Transverse colon (tissue), 4 donors: ENCODE measurements around the gene MAFB. TPM values are rescaled to one million over a fixed set of nuclear protein-coding genes. Genes with fewer than 3 reads are reported as not detected.
"Not testable (repeated sequence)": the region's sequence is repeated elsewhere in the genome, so short reads cannot be mapped to it uniquely, and the experiment has no call there.

Source experiments
- DNase-seq: peaks from one replicate; pipeline ENCODE4 v3.0.0-alpha.2; 2019
- H3K27ac ChIP-seq, 4 donors: fragments of 200-600 bp; sonication (generic); 2 replicates each; pipeline ENCODE4 v1.5.1; 2016 to 2018; ENCODE audit warnings: inconsistent platforms in 4 of 4
- H3K27me3 ChIP-seq: fragments of 200-600 bp; sonication (generic); 2 replicates; pipeline ENCODE4 v1.5.1; 2017; ENCODE audit warnings: inconsistent platforms
- H3K36me3 ChIP-seq, 4 donors: fragments of 200-600 bp; sonication (generic); 2 replicates each; pipeline ENCODE4 v1.5.1; 2017 to 2019; ENCODE audit warnings: inconsistent platforms in 4 of 4
- H3K4me1 ChIP-seq, 4 donors: fragments of 200-600 bp; sonication (generic); 2 replicates each; pipeline ENCODE4 v1.5.1; 2017 to 2020; ENCODE audit warnings: inconsistent platforms in 4 of 4
- H3K4me3 ChIP-seq, 4 donors: fragments of 200-600 bp; sonication (generic); 1 replicate in 1 of 4; 2 replicates in 3 of 4; pipeline versions ENCODE4 v1.5.1 to v1.6.1; 2017 to 2019; ENCODE audit warnings: inconsistent platforms in 4 of 4
- H3K9me3 ChIP-seq, 2 donors: fragments of 200-600 bp; sonication (generic); 2 replicates each; pipeline ENCODE4 v1.5.1; 2017 to 2019; ENCODE audit warnings: inconsistent platforms in 2 of 2
- CTCF ChIP-seq, 5 experiments: fragments of 200-600 bp in 3 of 5; fragments of 450-650 bp in 2 of 5; sonication (generic) in 3 of 5; IDR thresholded peaks; 1 replicate in 2 of 5; 2 replicates in 3 of 5; pipeline ENCODE4 v1.5.1; 2016 to 2017; ENCODE audit warnings: antibody characterized with exemption in 5 of 5, inconsistent platforms in 3 of 5, mild to moderate bottlenecking in 2 of 5, moderate library complexity in 1 of 5
- EP300 ChIP-seq: sonication (generic); formaldehyde crosslinking; IDR thresholded peaks from one replicate; pipeline ENCODE4 v1.6.1; 2017; ENCODE audit warnings: antibody characterized with exemption, low read depth
- POLR2A ChIP-seq: fragments of 450-650 bp; IDR thresholded peaks from one replicate; pipeline ENCODE4 v1.6.1; 2016; ENCODE audit warnings: antibody characterized with exemption, mild to moderate bottlenecking, moderate library complexity
- POLR2AphosphoS5 ChIP-seq, 3 donors: sonication (generic); formaldehyde crosslinking; IDR thresholded peaks; one replicate each; pipeline ENCODE4 v1.6.1; 2016; ENCODE audit warnings: antibody characterized with exemption in 3 of 3
- WGBS, 2 donors: methylation state at CpG; one replicate each; pipeline ENCODE4 v1.1.5; 2018; ENCODE audit warnings: low coverage in 1 of 2; 5-methylcytosine and 5-hydroxymethylcytosine counted together
- in situ Hi-C, 4 donors: fragments of 200-750 bp; cut with MboI; loops; one replicate each; pipeline versions ENCODE4 v1.15.0 to v1.15.1; 2017; ENCODE audit warnings: low sequenced_read_pairs in 3 of 4, low pct_ligation_motif_present in 1 of 4, low pct_unique_long_range_greater_than_20kb in 1 of 4
- intact Hi-C: fragments of 100-400 bp; cut with DNase I; formaldehyde crosslinking; loops from one replicate; pipeline ENCODE4 v1.15.1; 2023; ENCODE audit warnings: low total_unique reads
- total RNA-seq, 4 donors: library from RNA; depleted of rRNA; stranded (reverse); fragments of >200 nt; gene quantifications; one replicate each; pipeline ENCODE4 v1.1.0, GENCODE V29; 2016

The MAFB gene
- total RNA-seq: 10 to 100 TPM; 12.2 to 74.4 (median 22.7) TPM

- H3K27ac ChIP-seq: peak within 1 kb of the TSS; percentile 89 to 92 (median 90)
- no peaks in the 10 kb centered on the region for H3K36me3 ChIP-seq
- H3K4me3 ChIP-seq: peak within 1 kb of the TSS; percentile 38 to 66 (median 48)
- DNase-seq: peak; percentile 80
- in situ Hi-C loops: loop anchor here in 3 of 4 donors (25.0 kb wide), 1 partner anchor 802 kb away; no protein-coding TSS in a partner anchor
- H3K4me1 ChIP-seq: peaks cover 5 to 36% (median 24%) of the 10 kb centered on the region in 4 donors
- intact Hi-C loops: no loop called here
- TF ChIP-seq POLR2A: peak; percentile 89
- peak; percentile 93 to 98 (median 94) for TF ChIP-seq POLR2AphosphoS5 (IDR thresholded peaks at IDR 0.05)
- TF ChIP-seq CTCF (IDR thresholded peaks at IDR 0.05): no peak
- TF ChIP-seq EP300: no peak
- no peaks in the 10 kb centered on the region for H3K9me3 ChIP-seq
- H3K27me3 ChIP-seq: peaks cover 88% of the 10 kb centered on the region
- WGBS, 2 donors: 0 to 2% methylated on average over 7 to 49 of the region's 85 CpGs
Measured at GRCh38 chr20:40689100-40689942, at the start of gene MAFB. MAFB (minus strand) TSS chr20:40689236; CDS start chr20:40688850, 386 bp downstream.

GRCh38 chr20:40736468-40736867 lies 47.4 kb upstream of the MAFB start:
- WGBS, 2 donors: 67 to 69% methylated on average over 1 to 4 of the region's 4 CpGs
- H3K9me3 ChIP-seq, H3K27ac ChIP-seq, H3K36me3 ChIP-seq, H3K4me1 ChIP-seq, DNase-seq, H3K4me3 ChIP-seq: not testable (repeated sequence)
- in situ Hi-C loops (loop anchor here in 3 of 4 donors (10.0 to 25.0 kb wide), 3 partner anchors 208 to 376 kb away; no protein-coding TSS in a partner anchor), intact Hi-C loops (loop anchor here (5.0 kb wide), 1 partner anchor 186 kb away; no protein-coding TSS in a partner anchor)
- H3K27me3 ChIP-seq: peaks cover 28% of the 10 kb centered on the region

- 50 to 70% methylated on average over 1 to 2 of the region's 2 CpGs for WGBS, 2 donors
- in situ Hi-C loops: loop anchor here in 2 of 4 donors (25.0 kb wide), 2 partner anchors 233 to 383 kb away; no protein-coding TSS in a partner anchor
- H3K4me1 ChIP-seq: no peaks in the 10 kb centered on the region
- H3K36me3 ChIP-seq: no peaks in the 10 kb centered on the region
- no peak for DNase-seq
- TF ChIP-seq POLR2A (no peak), POLR2AphosphoS5 (IDR thresholded peaks at IDR 0.05) (no peak), CTCF (IDR thresholded peaks at IDR 0.05) (no peak), EP300 (no peak)
- no peak overlapping the region for H3K4me3 ChIP-seq
- H3K27me3 ChIP-seq: peaks cover 13% of the 10 kb centered on the region
- intact Hi-C loops: no loop called here
- H3K27ac ChIP-seq: no peak overlapping the region
- no peaks in the 10 kb centered on the region for H3K9me3 ChIP-seq
Measured at GRCh38 chr20:40728996-40729395, 40.0 kb upstream of the MAFB start.

GRCh38 chr20:40728470-40728869 lies 39.4 kb upstream of the MAFB start:
- no peak for TF ChIP-seq EP300
- no peak for TF ChIP-seq POLR2A
- no peak for TF ChIP-seq CTCF (IDR thresholded peaks at IDR 0.05)
- no peak for TF ChIP-seq POLR2AphosphoS5 (IDR thresholded peaks at IDR 0.05)
- Histone ChIP-seq H3K36me3 (no peaks in the 10 kb centered on the region), H3K4me1 (no peaks in the 10 kb centered on the region), H3K27me3 (peaks cover 8% of the 10 kb centered on the region), H3K9me3 (no peaks in the 10 kb centered on the region), H3K4me3 (no peak overlapping the region), H3K27ac (no peak overlapping the region)
- 24 to 50% methylated on average over 1 of the region's 1 CpG for WGBS, 2 donors
- no peak for DNase-seq
- in situ Hi-C loops (loop anchor here in 2 of 4 donors (25.0 kb wide), 2 partner anchors 234 to 384 kb away; no protein-coding TSS in a partner anchor), intact Hi-C loops (no loop called here)
